Transverse colon (tissue), 4 donors: Measurements from ENCODE around the gene RNGTT. TPM values are rescaled to one million over a fixed set of nuclear protein-coding genes. Genes with fewer than 3 reads are reported as not detected.

Experiments
- DNase-seq: peaks from one replicate; pipeline ENCODE4 v3.0.0-alpha.2; 2019
- H3K27ac ChIP-seq, 4 donors: fragments of 200-600 bp; sonication (generic); 2 replicates each; pipeline ENCODE4 v1.5.1; 2016 to 2018; ENCODE audit warnings: inconsistent platforms in 4 of 4
- H3K27me3 ChIP-seq: fragments of 200-600 bp; sonication (generic); 2 replicates; pipeline ENCODE4 v1.5.1; 2017; ENCODE audit warnings: inconsistent platforms
- H3K36me3 ChIP-seq, 4 donors: fragments of 200-600 bp; sonication (generic); 2 replicates each; pipeline ENCODE4 v1.5.1; 2017 to 2019; ENCODE audit warnings: inconsistent platforms in 4 of 4
- H3K4me1 ChIP-seq, 4 donors: fragments of 200-600 bp; sonication (generic); 2 replicates each; pipeline ENCODE4 v1.5.1; 2017 to 2020; ENCODE audit warnings: inconsistent platforms in 4 of 4
- H3K4me3 ChIP-seq, 4 donors: fragments of 200-600 bp; sonication (generic); 1 replicate in 1 of 4; 2 replicates in 3 of 4; pipeline versions ENCODE4 v1.5.1 to v1.6.1; 2017 to 2019; ENCODE audit warnings: inconsistent platforms in 4 of 4
- H3K9me3 ChIP-seq, 2 donors: fragments of 200-600 bp; sonication (generic); 2 replicates each; pipeline ENCODE4 v1.5.1; 2017 to 2019; ENCODE audit warnings: inconsistent platforms in 2 of 2
- EP300 ChIP-seq: sonication (generic); formaldehyde crosslinking; IDR thresholded peaks from one replicate; pipeline ENCODE4 v1.6.1; 2017; ENCODE audit warnings: antibody characterized with exemption, low read depth
- POLR2A ChIP-seq: fragments of 450-650 bp; IDR thresholded peaks from one replicate; pipeline ENCODE4 v1.6.1; 2016; ENCODE audit warnings: antibody characterized with exemption, mild to moderate bottlenecking, moderate library complexity
- POLR2AphosphoS5 ChIP-seq, 3 donors: sonication (generic); formaldehyde crosslinking; IDR thresholded peaks; one replicate each; pipeline ENCODE4 v1.6.1; 2016; ENCODE audit warnings: antibody characterized with exemption in 3 of 3
- WGBS, 2 donors: methylation state at CpG; one replicate each; pipeline ENCODE4 v1.1.5; 2018; ENCODE audit warnings: low coverage in 1 of 2; 5-methylcytosine and 5-hydroxymethylcytosine counted together
- in situ Hi-C, 4 donors: fragments of 200-750 bp; cut with MboI; loops; one replicate each; pipeline versions ENCODE4 v1.15.0 to v1.15.1; 2017; ENCODE audit warnings: low sequenced_read_pairs in 3 of 4, low pct_ligation_motif_present in 1 of 4, low pct_unique_long_range_greater_than_20kb in 1 of 4
- intact Hi-C: fragments of 100-400 bp; cut with DNase I; formaldehyde crosslinking; loops from one replicate; pipeline ENCODE4 v1.15.1; 2023; ENCODE audit warnings: low total_unique reads
- total RNA-seq, 4 donors: library from RNA; depleted of rRNA; stranded (reverse); fragments of >200 nt; gene quantifications; one replicate each; pipeline ENCODE4 v1.1.0, GENCODE V29; 2016
- TF ChIP-seq, protein P1 (sequence below), 5 experiments: fragments of 200-600 bp in 3 of 5; fragments of 450-650 bp in 2 of 5; sonication (generic) in 3 of 5; IDR thresholded peaks; 1 replicate in 2 of 5; 2 replicates in 3 of 5; pipeline ENCODE4 v1.5.1; 2016 to 2017; ENCODE audit warnings: antibody characterized with exemption in 5 of 5, inconsistent platforms in 3 of 5, mild to moderate bottlenecking in 2 of 5, moderate library complexity in 1 of 5

RNGTT gene
- total RNA-seq, 4 donors from 2014 or later = 5.4 to 20.9 (median 15.2) TPM

DNA sequence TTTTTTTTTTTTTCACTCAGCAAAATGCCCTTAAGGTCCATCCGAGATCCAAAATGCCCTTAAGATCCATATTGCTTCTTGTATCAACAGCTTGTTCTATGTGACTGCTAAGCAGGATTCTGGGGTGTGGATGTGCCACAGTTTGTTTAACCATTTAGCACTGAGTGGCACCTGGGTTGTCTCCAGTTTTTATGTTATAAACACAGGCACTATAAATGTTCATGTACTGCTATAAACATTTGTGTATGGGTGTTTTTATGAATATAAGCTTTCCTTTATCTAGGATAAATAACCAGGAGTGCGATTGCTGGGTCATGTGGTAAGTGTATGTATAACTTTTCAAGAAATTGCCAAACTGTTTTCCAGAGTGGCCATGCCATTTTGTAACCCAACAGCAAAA is 386.0 kb downstream of the RNGTT start:
- intact Hi-C loops = no loop called here
- WGBS, 2 donors = 30 to 33% methylated on average over 1 to 2 of the region's 2 CpGs

DNA sequence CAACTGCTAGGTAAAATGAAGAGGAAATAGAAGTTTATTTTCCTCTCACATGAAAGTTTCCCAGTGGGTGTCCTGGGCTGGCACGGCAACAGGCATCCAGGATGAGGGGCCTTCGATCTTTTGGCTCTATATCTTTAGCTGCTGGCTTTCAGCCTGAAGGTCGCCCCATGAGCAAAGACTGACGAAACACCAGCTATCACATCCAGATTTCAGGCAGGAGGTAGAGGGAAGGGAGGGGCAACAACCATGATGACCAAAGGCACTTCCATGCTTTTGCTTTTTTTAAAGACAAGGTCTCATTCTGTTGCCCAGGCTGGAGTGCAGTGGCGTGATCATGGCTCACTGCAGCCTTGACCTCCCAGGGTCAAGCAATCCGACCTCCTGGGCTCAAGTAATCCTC is 387.9 kb downstream of the RNGTT start:
- Histone ChIP-seq H3K4me3 (no peak overlapping the region), H3K4me1 (peaks cover 0 to 8% (median 0%) of the 10 kb centered on the region in 4 donors), H3K9me3 (no peaks in the 10 kb centered on the region), H3K36me3 (no peaks in the 10 kb centered on the region), H3K27me3 (no peaks in the 10 kb centered on the region), H3K27ac (no peak overlapping the region)
- in situ Hi-C loops (no loop called here), intact Hi-C loops (no loop called here)
- TF ChIP-seq POLR2AphosphoS5 (IDR thresholded peaks at IDR 0.05) (no peak), POLR2A (no peak), EP300 (no peak)
- TF ChIP-seq, protein P1, sequence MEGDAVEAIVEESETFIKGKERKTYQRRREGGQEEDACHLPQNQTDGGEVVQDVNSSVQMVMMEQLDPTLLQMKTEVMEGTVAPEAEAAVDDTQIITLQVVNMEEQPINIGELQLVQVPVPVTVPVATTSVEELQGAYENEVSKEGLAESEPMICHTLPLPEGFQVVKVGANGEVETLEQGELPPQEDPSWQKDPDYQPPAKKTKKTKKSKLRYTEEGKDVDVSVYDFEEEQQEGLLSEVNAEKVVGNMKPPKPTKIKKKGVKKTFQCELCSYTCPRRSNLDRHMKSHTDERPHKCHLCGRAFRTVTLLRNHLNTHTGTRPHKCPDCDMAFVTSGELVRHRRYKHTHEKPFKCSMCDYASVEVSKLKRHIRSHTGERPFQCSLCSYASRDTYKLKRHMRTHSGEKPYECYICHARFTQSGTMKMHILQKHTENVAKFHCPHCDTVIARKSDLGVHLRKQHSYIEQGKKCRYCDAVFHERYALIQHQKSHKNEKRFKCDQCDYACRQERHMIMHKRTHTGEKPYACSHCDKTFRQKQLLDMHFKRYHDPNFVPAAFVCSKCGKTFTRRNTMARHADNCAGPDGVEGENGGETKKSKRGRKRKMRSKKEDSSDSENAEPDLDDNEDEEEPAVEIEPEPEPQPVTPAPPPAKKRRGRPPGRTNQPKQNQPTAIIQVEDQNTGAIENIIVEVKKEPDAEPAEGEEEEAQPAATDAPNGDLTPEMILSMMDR (IDR thresholded peaks at IDR 0.05) = no peak
- WGBS, 2 donors = 82 to 88% methylated on average over 4 to 6 of the region's 6 CpGs
- DNase-seq = no peak

More for the DNA sequence above, 386.0 kb downstream of the RNGTT start:
- in situ Hi-C loops = no loop called here
- Histone ChIP-seq H3K36me3 (no peaks in the 10 kb centered on the region), H3K9me3 (no peaks in the 10 kb centered on the region), H3K27me3 (no peaks in the 10 kb centered on the region), H3K4me1 (peaks cover 0 to 8% (median 0%) of the 10 kb centered on the region in 4 donors), H3K4me3 (no peak overlapping the region), H3K27ac (no peak overlapping the region)
- no peak for TF ChIP-seq POLR2AphosphoS5 (IDR thresholded peaks at IDR 0.05)
- no peak for TF ChIP-seq POLR2A
- TF ChIP-seq, protein P1 (IDR thresholded peaks at IDR 0.05) = no peak
- no peak for TF ChIP-seq EP300
- no peak for DNase-seq

DNA sequence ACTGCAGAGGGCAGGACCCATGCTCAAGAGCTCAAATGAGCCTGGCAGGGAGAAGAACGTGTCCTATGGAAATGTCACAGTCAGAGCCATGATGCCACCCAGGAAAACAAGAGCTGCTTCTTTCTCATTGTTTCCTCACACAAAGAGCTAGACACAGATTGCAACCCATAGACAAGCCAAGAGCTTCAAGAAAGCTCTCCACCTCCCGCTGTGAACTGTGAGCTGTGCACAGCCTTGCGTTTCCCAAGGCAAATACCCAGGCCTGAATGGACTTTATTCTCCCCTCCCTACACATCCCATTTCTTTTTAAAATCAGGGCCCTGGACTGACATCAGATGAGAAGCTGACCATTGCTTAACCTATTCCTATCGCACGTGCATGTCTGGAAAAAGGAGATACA is 388.8 kb downstream of the RNGTT start:
- TF ChIP-seq POLR2A (no peak), EP300 (no peak), POLR2AphosphoS5 (IDR thresholded peaks at IDR 0.05) (no peak)
- TF ChIP-seq, protein P1 (IDR thresholded peaks at IDR 0.05) = no peak
- no peak overlapping the region for H3K27ac ChIP-seq
- no peaks in the 10 kb centered on the region for H3K27me3 ChIP-seq
- WGBS, 2 donors = 100% methylated on average over 1 to 5 of the region's 5 CpGs
- H3K4me3 ChIP-seq = no peak overlapping the region
- in situ Hi-C loops (no loop called here), intact Hi-C loops (no loop called here)
- H3K9me3 ChIP-seq = peaks cover 0 to 7% of the 10 kb centered on the region in 2 donors
- peaks cover 0 to 8% (median 0%) of the 10 kb centered on the region in 4 donors for H3K4me1 ChIP-seq
- no peak for DNase-seq
- no peaks in the 10 kb centered on the region for H3K36me3 ChIP-seq

DNA sequence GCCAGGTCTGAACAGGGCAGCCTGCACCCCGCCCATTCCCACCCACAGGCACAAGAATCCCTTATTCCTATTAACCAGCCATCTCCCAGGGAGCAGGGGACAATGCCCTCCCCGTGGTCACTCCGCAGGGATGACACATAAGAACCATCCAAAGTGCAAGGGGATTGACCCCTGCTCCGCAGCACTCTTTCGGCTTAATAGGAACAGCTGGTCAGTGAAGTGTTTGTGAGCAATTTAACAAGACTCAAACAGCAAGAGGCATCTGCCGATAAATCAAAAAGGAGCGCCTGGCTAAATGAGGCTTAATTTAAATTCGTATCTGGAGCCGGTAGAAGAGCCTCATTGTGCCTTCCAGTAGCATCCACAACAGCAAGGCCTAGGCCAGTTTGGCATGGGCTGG is 389.4 kb downstream of the RNGTT start:
- Histone ChIP-seq H3K4me1 (peaks cover 0 to 8% (median 0%) of the 10 kb centered on the region in 4 donors), H3K9me3 (peaks cover 0 to 8% of the 10 kb centered on the region in 2 donors), H3K27me3 (no peaks in the 10 kb centered on the region), H3K36me3 (no peaks in the 10 kb centered on the region), H3K4me3 (no peak overlapping the region), H3K27ac (no peak overlapping the region)
- intact Hi-C loops = no loop called here
- DNase-seq = no peak
- 73 to 81% methylated on average over 4 to 9 of the region's 9 CpGs for WGBS, 2 donors
- TF ChIP-seq POLR2A = no peak
- TF ChIP-seq POLR2AphosphoS5 (IDR thresholded peaks at IDR 0.05) = no peak
- TF ChIP-seq EP300 = no peak
- TF ChIP-seq, protein P1 (IDR thresholded peaks at IDR 0.05) = no peak
- in situ Hi-C loops = no loop called here
